Muscle of arm (tissue), 12 donors: ENCODE results near the gene RUBCN. TPM values are rescaled to one million over a fixed set of nuclear protein-coding genes. Genes with fewer than 3 reads are reported as not detected.
"Not testable (repeated sequence)": the region's sequence is repeated elsewhere in the genome, so short reads cannot be mapped to it uniquely, and the experiment has no call there.

Experiments
- DNase-seq: peaks from one replicate; pipeline ENCODE4 v3.0.0-alpha.2; 2013
- polyA plus RNA-seq, 12 donors: library from polyadenylated mRNA; unstranded; fragments of 120-200 nt; gene quantifications; one replicate each; pipeline ENCODE4 v1.2.1, GENCODE V29; 2013; ENCODE audit not compliant: insufficient read length in 12 of 12

Gene RUBCN
- polyA plus RNA-seq, 12 donors, result 6.7 to 15.9 (median 8.8) TPM; not detected in 1

DNA sequence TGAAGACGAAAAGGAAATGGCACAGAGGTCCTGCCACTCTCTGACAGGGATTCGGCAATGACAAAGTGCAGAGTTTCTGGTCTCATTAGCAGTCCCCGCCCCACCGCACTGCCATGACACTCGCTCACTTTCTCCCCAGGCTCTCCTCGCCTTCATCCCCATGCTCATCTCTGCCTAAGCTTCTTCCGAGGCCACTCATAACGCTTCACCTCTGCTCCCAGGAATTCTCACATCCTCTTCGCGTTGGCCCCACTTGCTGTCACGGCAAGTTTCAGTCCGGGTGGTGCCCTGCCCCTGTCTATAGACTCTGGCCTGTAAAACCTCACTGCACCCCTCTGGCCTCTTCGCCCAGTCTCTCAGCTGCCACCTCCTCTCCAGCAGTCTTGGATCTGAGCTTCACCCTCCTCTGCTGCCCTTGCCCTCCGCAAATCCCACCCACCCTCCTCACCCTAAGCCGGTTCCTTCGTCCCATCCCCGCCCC, 654 bp downstream of the RUBCN start:
- peak; percentile 19 for DNase-seq

DNA sequence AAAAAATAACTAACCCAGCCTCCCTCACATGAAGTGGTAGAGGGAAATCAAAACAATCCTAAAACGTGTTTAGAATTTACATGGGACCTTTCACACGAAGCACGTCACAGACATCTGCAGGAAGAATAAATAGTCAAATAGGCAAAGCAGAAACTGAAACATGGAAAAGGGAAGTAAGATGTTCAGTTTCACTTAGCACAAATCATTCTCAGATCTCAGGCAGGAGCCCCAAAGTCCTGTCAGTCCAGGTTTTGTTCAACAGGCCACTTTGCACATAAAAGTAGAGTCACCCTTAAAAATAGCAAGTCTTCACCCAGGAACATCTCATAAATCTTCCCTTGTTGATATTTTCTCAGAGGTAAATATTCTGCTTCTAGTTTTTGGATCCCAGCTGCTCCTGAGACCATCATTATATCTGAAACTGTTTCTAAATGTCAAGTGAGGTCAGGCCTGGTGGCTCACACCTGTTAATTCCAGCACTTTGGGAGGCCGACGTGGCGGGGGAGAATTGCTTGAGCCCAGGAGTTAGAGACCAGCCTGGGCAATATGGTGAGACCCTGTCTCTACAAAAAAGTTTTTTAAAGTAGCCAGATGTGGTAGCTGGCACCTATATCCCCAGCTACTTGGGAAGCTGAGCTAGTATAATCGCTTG, 1.9 kb downstream of the RUBCN start:
- no peak for DNase-seq

DNA sequence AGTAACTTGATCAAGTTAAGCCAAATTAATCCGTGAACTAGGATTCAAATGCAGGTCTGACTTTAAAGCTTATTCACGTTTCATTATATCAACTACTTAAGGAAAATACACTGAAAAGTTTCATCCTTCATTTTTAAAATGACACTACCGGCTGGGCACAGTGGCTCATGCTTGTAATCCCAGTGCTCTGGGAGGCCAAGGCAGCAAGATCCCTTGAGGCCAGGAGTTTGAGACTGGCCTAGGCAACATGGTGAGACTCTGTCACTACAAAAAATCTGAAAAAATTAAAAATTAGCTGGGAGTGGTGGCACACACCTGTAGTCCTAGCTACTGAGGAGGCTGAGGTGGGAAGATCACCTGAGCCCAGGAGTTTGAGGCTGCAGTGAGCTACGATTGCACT, 3.7 kb downstream of the RUBCN start:
- DNase-seq, result no peak

DNA sequence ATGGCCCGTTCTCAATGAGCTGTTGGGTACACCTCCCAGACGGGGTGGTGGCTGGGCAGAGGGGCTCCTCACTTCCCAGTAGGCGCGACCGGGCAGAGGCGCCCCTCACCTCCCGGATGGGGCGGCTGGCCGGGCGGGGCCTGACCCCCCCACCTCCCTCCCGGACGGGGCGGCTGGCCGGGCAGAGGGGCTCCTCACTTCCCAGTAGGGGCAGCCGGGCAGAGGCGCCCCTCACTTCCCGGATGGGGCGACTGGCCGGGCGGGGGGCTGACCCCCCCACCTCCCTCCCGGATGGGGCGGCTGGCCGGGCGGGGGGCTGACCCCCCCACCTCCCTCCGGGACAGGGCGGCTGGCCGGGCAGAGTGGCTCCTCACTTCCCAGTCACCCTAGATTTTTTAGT, 5.2 kb downstream of the RUBCN start:
- DNase-seq, result not testable (repeated sequence)

DNA sequence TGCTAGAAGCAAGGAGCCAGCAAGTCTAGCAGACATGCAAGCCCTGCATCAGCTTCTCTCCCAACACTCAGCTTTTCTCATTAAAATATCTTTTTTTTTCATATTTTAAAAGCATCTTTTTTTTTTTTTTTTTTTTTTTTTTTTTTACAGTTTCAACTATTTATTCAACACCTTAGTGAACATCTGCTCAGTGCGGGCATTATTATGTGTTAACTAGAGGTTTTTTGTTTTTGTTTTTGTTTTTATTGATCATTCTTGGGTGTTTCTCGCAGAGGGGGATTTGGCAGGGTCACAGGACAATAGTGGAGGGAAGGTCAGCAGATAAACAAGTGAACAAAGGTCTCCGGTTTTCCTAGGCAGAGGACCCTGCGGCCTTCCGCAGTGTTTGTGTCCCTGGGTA, 5.9 kb downstream of the RUBCN start:
- DNase-seq, result not testable (repeated sequence)

DNA sequence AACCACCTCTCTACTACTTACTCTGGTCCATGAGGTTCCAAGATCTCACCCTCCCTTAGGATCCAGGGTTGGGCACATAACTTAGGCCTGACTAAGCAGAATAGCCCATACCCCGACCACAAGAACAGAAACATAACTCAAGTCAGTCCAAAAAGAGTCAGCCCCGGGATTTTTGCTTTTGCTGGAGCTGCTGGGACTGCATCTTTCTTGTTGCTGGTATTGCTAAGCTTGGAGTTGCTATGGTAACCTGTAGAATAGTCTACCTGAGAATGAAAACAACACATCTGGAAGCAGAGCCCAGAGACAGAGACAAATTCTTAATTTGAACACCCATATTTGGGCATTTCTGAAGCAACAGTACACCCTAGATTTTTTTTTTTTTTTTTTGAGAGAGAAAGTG, 6.5 kb downstream of the RUBCN start:
- no peak for DNase-seq

DNA sequence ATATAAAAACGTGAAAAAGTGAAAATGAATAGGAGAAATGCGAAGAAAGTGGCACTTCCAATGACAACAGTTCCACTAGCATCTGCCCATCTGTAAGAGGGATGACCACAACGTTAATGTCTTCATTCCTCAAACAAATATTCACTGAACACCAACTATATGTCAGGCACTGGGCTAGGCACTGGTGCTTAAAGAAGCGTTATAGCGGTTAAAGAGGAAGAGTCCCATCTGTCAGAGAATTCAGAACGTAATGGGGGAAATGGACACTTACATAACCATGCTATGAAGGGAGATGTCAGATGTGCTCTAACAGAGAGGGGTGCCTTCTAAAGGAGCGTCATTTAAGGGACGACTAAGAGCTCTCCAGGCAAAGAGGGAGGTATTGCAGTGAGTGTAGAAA, 8.2 kb downstream of the RUBCN start:
- DNase-seq, result no peak

DNA sequence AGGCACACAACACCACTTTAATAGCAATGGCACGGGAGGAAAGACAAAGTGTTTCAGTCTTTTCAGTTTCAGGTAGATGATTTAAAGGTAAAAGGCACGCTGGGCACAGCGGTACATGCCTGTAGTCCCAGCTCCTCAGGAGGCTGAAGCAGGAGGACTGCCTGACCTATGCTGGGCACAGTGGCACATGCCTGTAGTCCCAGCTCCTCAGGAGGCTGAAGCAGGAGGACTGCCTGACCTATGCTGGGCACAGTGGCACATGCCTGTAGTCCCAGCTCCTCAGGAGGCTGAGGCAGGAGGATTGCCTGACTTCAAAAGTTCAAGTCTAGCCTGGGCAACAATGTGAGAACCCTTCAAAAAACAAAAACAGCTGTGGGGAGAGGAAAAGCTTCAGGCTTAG, 8.8 kb downstream of the RUBCN start:
- not testable (repeated sequence) for DNase-seq

DNA sequence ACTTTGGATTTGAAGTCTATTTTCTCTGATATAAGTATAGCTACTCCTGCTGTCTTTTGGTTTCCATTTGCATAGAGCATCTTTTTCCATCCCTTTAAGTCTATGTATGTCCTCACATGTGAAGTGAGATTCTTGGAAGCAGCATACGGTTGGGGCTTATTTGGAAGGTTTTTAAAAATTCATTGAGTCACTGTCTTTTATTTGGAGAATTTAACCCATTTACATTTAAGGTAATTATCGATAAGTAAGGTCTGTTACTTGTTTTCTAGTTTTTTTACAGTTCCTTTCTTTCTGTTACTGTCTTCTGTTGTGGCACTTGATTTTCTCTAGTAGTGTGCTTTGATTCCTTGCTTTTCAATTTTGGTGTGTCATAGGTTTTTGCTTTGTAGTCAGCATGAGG, 14.0 kb downstream of the RUBCN start:
- DNase-seq, result no peak

DNA sequence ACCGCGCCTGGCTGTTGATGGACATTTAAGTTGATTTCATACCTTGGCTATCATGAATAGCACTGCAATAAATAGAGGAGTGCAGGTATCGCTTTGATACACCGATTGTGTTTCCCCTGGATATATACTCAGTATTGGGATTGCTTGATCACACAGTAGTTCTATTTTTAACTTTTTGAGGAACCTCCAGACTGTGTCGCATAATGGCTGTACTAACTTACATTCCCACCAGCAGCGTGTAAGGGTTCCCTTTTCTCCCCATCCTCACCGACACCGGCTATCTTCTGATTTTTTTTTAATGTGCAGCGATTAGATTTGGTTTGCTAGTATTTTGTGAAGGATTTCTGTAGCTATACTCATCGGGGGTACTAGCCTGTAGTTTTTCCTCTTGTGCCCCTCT, 16.0 kb downstream of the RUBCN start:
- DNase-seq, result no peak

DNA sequence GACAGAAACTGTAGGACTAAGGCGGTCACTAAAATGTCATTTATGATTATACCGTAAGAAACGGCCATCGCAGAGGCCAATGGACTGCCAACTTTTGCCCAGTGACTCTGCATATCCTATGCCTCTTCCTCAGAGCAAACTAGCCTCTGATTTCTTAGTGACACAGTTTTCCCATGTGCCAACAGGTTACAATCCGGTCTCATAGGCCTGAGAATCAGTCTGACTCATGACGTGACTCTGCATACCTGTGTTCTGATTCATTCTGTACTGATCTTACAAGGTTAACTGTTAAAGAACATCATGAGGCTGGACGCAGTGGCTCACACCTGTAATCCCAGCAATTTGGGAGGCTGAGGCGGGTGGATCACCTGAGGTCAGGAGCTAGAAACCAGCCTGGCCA, 17.8 kb downstream of the RUBCN start:
- DNase-seq, result no peak

DNA sequence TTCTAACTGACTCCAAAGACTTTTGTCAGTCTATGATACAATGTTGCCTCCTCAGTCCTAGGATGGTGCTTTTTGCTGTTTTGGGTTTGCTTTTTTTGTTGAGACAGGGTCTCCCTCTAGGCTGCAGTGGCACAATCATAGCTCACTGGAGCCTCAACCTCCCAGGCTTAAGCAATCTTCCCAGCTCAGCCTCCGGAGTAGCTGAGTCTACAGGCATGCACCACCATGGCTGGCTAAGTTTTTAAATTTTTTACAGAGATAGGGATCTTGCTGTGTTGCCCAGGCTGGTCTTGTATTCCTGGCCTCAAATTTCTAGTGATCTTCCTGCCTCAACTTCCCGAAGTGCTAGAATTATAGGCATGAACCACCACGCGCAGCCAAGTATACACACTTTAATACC, 22.5 kb downstream of the RUBCN start:
- no peak for DNase-seq

DNA sequence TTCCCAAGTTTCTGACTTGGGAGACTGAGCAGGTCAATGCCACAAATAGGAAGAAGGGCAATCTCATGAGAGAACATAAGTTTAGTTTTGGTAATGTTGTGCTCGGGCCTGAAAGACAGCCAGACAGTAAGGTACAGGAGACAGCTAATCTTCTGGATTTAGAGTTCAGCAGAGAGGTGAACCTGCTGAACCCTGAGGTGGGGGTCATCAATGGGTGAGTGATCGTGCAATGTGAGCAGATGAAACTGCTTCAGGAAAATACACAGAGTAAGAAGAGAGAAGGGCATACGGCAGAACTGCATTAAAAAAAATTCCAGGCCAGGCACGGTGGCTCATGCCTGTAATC, 23.3 kb downstream of the RUBCN start:
- DNase-seq, result no peak

DNA sequence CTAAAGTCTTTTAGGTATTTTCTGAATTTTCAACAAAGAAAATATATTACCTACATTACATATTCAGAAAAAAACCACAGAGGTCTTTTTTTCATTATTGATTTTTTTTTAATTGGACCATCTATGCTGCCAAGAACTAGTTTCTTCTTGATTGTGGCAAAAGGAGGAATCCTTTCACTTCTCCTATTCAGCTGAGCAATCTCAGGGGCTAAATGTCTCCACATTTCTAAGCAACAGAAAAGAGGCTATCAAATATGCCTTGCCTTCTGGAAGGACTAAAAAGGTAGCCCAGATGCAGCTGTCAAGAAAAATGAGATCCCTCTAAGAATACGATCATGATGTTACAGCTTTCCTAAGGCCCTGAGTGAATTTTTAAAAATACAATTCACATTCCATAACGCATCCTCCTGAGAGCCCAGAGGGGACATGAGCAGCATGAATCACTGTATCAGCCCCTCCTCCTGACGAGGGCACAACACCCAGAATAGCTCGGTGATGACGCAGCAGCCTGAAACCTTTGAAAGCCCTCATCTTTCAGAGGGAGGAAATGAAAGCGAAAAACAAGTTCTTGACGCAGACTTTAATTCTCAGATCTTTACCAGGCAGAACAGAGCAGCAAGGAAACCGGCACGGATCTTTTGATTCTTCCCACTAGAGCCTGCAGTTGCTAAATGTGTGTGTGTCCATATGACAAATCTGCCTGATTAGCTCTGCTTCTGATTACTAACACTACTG, 24.6 kb downstream of the RUBCN start:
- DNase-seq, result peak; percentile 78

DNA sequence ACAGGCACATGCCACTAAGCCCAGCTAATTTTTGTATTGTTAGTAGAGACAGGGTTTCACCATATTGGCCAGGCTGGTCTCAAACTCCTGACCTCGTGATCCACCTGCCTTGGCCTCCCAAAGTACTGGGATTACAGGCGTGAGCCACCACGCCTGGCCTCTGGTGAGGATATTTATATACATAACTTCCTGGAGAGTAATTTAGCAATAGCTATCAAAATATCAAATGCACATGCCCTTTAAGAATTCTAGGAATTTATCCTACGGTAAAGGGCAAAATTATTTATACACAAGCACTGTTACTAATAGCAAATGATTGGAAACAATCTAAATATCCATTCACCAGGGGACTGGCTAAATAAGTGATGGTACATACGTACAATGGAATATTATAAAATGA, 25.7 kb downstream of the RUBCN start:
- DNase-seq, result not testable (repeated sequence)

DNA sequence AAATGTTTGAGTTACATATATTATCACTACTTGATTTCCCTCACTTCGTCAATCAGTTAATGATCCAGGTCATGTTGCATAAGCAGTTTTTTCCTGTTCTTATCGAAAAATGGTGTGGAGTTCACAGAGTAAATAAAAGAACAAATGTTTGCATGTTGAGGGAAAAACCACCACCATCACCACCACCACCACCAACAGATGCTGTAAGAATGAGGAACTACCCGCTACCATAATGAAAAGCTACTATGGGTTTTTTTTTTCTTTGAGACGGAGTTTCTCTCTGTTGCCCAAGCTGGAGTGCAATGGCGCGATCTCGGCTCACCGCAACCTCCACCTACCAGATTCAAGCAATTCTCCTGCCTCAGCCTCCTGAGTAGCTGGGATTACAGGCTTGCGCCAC, 27.6 kb downstream of the RUBCN start:
- DNase-seq, result no peak

DNA sequence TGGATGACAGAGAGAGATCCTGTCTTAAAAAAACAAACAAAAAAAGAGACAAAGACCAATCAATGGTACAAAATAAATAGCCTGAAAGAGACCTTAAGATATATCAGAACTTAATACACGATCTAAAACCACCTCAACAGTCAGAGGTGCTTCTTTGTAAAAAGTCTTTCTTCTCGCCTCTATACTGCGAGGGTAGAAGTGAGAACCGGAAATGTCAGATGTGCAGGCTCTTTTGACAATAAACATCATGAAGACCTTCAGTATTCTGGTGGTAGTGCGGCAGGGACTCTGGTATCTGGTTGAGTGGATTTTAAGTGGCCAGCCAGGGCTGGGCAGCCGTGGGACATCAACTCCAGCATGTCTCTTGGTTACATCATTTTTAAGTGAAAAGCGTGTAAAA, 30.0 kb downstream of the RUBCN start:
- DNase-seq, result no peak

DNA sequence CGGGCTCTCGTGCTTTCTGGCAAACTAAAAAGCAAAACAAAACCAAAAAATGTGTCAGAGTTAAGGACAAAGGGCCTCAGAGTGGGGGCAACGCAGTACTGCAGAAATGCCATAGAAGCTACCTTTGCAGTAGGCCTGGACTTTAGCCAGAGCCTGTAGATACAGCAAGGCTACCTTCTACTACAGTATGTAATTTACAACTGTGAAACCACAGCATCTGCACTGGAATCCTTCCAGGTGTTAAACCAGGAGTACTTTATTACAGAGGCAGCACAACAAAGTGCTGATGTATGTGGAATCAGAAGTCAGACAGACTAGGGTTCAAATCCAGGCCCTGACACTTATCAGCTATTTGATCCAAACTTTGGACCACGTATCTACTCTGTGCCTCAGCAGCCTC, 34.9 kb downstream of the RUBCN start:
- no peak for DNase-seq

DNA sequence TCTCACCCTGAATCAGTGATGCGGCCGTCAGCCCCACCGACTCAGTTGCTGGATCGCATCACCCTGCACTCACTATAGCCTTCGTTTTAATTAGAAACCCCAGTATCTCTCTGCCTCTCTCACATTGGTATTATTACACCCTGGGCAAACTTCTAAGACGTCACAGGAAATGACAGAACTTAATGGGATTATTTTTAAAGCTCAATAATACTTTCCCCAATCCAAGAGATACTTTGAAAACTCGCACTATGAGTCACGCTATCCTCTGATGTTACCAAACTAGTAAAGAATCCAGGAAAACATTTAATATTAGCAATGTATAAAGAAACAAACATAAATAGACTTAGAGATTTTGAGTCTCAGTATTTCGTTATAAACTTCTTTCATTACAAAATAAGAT, 36.6 kb downstream of the RUBCN start:
- no peak for DNase-seq

DNA sequence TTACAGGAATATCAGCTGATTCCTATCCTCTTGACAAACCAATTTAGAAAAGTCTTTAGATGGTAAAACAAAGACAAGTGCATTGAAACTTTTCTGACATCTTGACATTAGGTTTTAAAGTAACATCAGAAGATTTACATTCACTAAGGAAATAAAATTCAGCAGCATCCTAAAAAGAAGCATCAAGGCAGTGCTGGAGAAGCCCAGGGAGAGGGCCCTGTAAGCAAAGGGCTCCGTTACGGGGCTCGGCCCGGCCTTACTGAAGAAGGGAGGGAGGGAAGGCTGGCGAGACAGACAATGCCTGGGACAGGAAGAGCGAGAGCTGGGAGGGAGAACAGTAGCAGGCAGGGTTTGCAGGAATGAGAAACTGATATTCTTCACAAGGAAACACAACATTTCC, 39.3 kb downstream of the RUBCN start:
- DNase-seq, result no peak

DNA sequence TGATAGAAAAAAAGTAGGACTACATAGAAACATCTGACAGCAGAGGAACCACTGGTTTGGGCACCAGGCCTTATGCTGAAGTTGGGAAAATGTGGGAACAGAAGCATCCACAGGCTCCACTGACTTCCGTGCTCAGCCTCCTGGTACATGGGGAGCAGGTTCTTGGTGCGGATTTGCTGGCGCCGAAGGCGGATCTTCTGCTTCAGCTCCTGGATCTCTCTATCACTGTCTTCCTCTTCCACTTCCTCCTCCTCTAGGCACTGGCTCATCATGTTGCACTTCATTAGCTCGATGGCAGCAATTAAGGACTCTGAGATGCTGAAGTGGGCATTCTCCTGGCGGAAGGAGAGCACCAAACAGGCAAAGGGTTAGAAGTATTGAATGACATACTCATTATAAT, 42.5 kb downstream of the RUBCN start:
- no peak for DNase-seq

DNA sequence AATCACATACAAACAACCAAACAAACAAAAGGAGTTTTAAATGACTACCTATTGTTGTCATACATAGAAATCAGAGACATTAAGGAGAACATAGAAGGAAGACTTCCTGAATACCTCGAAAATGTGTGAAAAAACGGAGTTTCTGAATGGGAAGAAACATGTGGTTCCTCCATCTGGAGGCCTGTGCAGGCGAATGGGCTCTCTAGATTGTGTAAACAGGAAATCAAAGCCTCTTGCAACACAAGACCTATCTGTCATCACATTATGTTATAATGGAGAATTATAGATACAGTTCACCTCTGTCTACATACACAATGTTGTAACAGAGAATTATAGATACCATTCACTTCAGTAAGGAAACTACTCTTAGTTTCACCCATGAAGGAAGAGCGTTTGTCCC, 44.1 kb downstream of the RUBCN start:
- no peak for DNase-seq

DNA sequence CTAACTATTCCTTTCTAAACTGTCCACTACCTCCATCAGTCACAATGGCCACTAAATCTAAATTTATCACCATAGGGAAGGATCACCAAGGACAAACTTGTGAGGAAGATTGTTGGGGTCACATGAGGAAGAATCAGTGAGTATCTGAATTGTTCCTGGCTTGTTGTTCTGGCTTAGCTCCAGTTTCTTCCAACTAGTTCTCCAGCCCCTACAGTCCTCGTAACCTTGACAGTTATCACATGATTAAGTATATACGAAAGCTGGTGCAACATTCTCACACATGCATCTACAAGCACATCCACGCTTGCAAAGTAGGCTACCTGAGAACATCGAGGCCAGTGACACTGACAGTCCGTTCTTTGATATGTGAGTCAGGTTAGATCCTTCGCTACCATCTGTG, 46.0 kb downstream of the RUBCN start:
- DNase-seq, result no peak

DNA sequence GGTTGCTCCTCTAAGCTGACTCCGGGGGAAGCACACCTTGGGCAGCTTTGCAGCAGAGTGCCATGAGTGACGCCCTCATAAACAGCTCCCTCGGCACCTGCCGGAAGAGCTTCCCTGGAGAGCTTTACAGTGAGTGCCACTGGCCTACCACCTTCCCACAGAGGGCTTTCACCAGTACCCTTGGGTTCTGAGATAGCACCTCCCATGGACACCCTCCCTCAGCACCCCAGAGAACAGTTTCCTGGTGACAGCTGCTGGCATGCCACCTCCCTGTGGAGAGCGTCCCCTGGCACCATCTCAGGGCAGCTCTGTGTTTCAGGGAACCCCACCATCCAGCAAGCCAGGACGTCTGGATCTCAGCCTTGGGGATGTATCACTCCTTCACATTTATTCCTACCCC, 49.1 kb downstream of the RUBCN start:
- DNase-seq, result no peak
